Lung (tissue), 12 donors: ENCODE results near the gene MRTFB. TPM values are rescaled to one million over a fixed set of nuclear protein-coding genes. Genes with fewer than 3 reads are reported as not detected.
"Not testable (repeated sequence)": the region's sequence is repeated elsewhere in the genome, so short reads cannot be mapped to it uniquely, and the experiment has no call there.

Experiments used
- ATAC-seq: fragments of 200-7000 bp; cut with Tn5 transposase; one replicate; pipeline ENCODE4 v1.9.1; 2020; ENCODE audit warnings: moderate number of reproducible peaks; ENCODE audit not compliant: insufficient read depth, low FRiP score
- DNase-seq, 3 donors: peaks; one replicate each; pipeline ENCODE4 v3.0.0-alpha.2; 2013 to 2017
- H3K27ac ChIP-seq, 2 donors: one replicate each; pipeline ENCODE4 v1.5.1; 2013; ENCODE audit warnings: mild to moderate bottlenecking in 2 of 2, moderate library complexity in 2 of 2, control low read depth in 1 of 2, inconsistent platforms in 1 of 2, low read depth in 1 of 2, low read length in 1 of 2
- H3K27me3 ChIP-seq, 3 donors: one replicate each; pipeline ENCODE4 v1.5.1; 2013; ENCODE audit warnings: low read length in 2 of 3; ENCODE audit not compliant: control insufficient read depth in 3 of 3, insufficient read depth in 3 of 3
- H3K36me3 ChIP-seq, 4 donors: one replicate each; pipeline ENCODE4 v1.5.1; 2013; ENCODE audit warnings: low read length in 4 of 4, mild to moderate bottlenecking in 1 of 4, moderate library complexity in 1 of 4; ENCODE audit not compliant: control insufficient read depth in 4 of 4, insufficient read depth in 4 of 4
- H3K4me1 ChIP-seq, 5 donors: one replicate each; pipeline ENCODE4 v1.5.1; 2013; ENCODE audit warnings: low read length in 5 of 5, mild to moderate bottlenecking in 2 of 5, moderate library complexity in 1 of 5; ENCODE audit not compliant: control insufficient read depth in 5 of 5, insufficient read depth in 5 of 5
- H3K4me3 ChIP-seq: one replicate; pipeline ENCODE4 v1.5.1; 2013; ENCODE audit warnings: mild to moderate bottlenecking, control low read depth, moderate library complexity
- H3K9ac ChIP-seq, 2 donors: one replicate each; pipeline ENCODE4 v1.5.1; 2013; ENCODE audit warnings: low read length in 2 of 2, control low read depth in 1 of 2; ENCODE audit not compliant: insufficient read depth in 1 of 2
- H3K9me3 ChIP-seq, 4 donors: one replicate each; pipeline ENCODE4 v1.5.1; 2013; ENCODE audit warnings: low read length in 3 of 4, mild to moderate bottlenecking in 1 of 4, moderate library complexity in 1 of 4; ENCODE audit not compliant: control insufficient read depth in 4 of 4, insufficient read depth in 3 of 4
- WGBS, 2 donors: extraction: QIAGEN DNeasy Blood & Tissue Kit; methylation state at CpG; one replicate each; pipeline ENCODE4 v1.1.7; 2013; 5-methylcytosine and 5-hydroxymethylcytosine counted together
- polyA plus RNA-seq, 2 donors: library from polyadenylated mRNA; stranded (reverse); fragments of 200-250 nt; gene quantifications; one replicate each; pipeline ENCODE4 v1.2.1, GENCODE V29; 2013
- total RNA-seq, 2 donors: library from RNA; depleted of rRNA in 1 of 2; stranded (reverse); fragments of >200 nt in 1 of 2; gene quantifications; one replicate each; pipeline ENCODE4 v1.2.1, GENCODE V29; 2014 to 2021
- TF ChIP-seq, protein P1 (sequence below): IDR thresholded peaks from 2 replicates; pipeline ENCODE4 v1.5.1; 2012; ENCODE audit warnings: mild to moderate bottlenecking; ENCODE audit errors: control extremely low read depth, extremely low read depth
- donor health status: control.
- donor health status: control.
- donor health status: Bipolar disorder and iron deficiency.
- donor health status: healthy.
- donor health status: DM: yes; HTN: yes; CAD: no.

Gene MRTFB
- total and polyA plus RNA-seq, 4 donors, result 8.8 to 50.9 (median 27.8) TPM

GRCh38 chr16:14121872-14122271 is 50.8 kb downstream of the MRTFB start:
- peaks cover 0 to 9% (median 0%) of the 10 kb centered on the region in 5 donors for H3K4me1 ChIP-seq
- no peak overlapping the region for H3K27ac ChIP-seq
- no peaks in the 10 kb centered on the region for H3K9me3 ChIP-seq
- WGBS, 2 donors, result 92% methylated on average over 3 of the region's 3 CpGs
- no peaks in the 10 kb centered on the region for H3K36me3 ChIP-seq
- no peak overlapping the region for H3K9ac ChIP-seq
- DNase-seq (no peak), ATAC-seq (no peak)
- no peak overlapping the region for H3K4me3 ChIP-seq
- no peaks in the 10 kb centered on the region for H3K27me3 ChIP-seq
- TF ChIP-seq, protein P1, sequence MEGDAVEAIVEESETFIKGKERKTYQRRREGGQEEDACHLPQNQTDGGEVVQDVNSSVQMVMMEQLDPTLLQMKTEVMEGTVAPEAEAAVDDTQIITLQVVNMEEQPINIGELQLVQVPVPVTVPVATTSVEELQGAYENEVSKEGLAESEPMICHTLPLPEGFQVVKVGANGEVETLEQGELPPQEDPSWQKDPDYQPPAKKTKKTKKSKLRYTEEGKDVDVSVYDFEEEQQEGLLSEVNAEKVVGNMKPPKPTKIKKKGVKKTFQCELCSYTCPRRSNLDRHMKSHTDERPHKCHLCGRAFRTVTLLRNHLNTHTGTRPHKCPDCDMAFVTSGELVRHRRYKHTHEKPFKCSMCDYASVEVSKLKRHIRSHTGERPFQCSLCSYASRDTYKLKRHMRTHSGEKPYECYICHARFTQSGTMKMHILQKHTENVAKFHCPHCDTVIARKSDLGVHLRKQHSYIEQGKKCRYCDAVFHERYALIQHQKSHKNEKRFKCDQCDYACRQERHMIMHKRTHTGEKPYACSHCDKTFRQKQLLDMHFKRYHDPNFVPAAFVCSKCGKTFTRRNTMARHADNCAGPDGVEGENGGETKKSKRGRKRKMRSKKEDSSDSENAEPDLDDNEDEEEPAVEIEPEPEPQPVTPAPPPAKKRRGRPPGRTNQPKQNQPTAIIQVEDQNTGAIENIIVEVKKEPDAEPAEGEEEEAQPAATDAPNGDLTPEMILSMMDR, result no peak

DNA sequence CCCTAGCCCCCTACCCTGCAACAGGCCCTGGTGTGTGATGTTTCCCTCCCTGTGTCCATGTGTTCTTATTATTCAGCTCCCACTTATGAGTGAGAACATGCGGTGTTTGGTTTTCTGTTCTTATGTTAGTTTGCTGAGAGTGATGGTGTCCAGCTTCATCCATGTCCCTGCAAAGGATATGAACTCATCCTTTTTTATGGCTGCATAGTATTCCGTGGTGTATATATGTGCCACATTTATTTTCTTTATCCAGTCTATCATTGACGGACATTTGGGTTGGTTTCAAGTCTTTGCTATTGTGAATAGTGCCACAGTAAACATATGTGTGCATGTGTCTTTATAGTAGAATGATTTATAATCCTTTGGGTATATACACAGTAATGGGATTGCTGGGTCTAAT is 51.3 kb downstream of the MRTFB start:
- not testable (repeated sequence) for H3K9ac ChIP-seq, H3K9me3 ChIP-seq, H3K36me3 ChIP-seq, H3K4me1 ChIP-seq, ATAC-seq, H3K4me3 ChIP-seq, H3K27ac ChIP-seq, H3K27me3 ChIP-seq, DNase-seq
- 96 to 97% methylated on average over 3 of the region's 3 CpGs for WGBS, 2 donors

- Histone ChIP-seq H3K36me3 (peaks cover 0 to 5% (median under 1%) of the 10 kb centered on the region in 4 donors), H3K27ac (no peak overlapping the region), H3K9me3 (no peaks in the 10 kb centered on the region), H3K27me3 (no peaks in the 10 kb centered on the region), H3K4me3 (no peak overlapping the region), H3K4me1 (peaks cover 0 to 9% (median 2%) of the 10 kb centered on the region in 5 donors), H3K9ac (no peak overlapping the region)
- WGBS, 2 donors, result 75 to 86% methylated on average over 5 of the region's 5 CpGs
- TF ChIP-seq, protein P1, result no peak
- DNase-seq, result no peak
- ATAC-seq, result no peak
These were observed 54.0 kb downstream of the MRTFB start for GRCh38 chr16:14125000-14125681.

DNA sequence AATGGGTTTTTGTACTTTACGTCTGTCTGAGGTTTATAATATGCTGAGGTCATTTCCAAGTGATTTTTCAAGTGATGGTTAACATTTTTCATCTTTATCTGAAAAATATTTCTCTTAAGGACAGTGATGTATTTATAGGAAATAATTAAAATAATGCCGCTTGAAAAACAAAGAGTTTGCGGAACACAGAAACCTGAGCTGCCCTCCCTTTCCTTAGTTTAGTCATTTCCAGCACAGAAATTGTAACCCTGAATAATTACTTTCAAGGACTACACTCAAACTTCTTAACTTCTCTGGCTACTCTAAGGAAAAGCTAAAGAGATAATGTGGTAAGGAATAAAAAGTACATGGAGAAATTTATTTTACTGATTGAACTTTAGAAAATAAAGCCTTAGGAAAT is 54.6 kb downstream of the MRTFB start:
- Histone ChIP-seq H3K27me3 (no peaks in the 10 kb centered on the region), H3K27ac (no peak overlapping the region), H3K9ac (no peak overlapping the region), H3K36me3 (peaks cover 0 to 5% (median under 1%) of the 10 kb centered on the region in 4 donors), H3K4me1 (peaks cover 0 to 7% (median 2%) of the 10 kb centered on the region in 5 donors), H3K4me3 (no peak overlapping the region), H3K9me3 (no peaks in the 10 kb centered on the region)
- DNase-seq (no peak), ATAC-seq (no peak)
- 55 to 78% methylated on average over 3 of the region's 3 CpGs for WGBS, 2 donors
- TF ChIP-seq, protein P1, result no peak
